RWPE1 (cell line): Measurements from ENCODE around the gene CALCR.

Experiments used
- CTCF ChIA-PET: fragments of 350-600 bp; sonication (Branson Sonifier 250); formaldehyde crosslinking; extraction: SDS; loops from one replicate; lab custom pipeline; 2021; lab: Yijun Ruan, JAX
- POLR2A ChIA-PET: fragments of 400-600 bp; formaldehyde crosslinking; extraction: SDS; loops from one replicate; lab custom pipeline; 2020; ENCODE audit warnings: antibody characterized with exemption; ENCODE audit not compliant: low non-redundant PET; lab: Yijun Ruan, JAX
- DNase-seq: peaks from one replicate; pipeline ENCODE4 v3.0.0; 2012; ENCODE audit warnings: low spot score
- H3K27ac ChIP-seq: fragments of 450-650 bp; 2 replicates; pipeline ENCODE4 v1.5.1; 2017
- CTCF ChIP-seq: fragments of 450-650 bp; conservative IDR thresholded peaks from 2 replicates; pipeline ENCODE4 v1.5.1; 2017; ENCODE audit warnings: low read depth, mild to moderate bottlenecking

Gene CALCR

GRCh38 chr7:93578762-93579161 lies 4.2 kb upstream of the CALCR start:
- POLR2A ChIA-PET = no interaction called here
- no peak for DNase-seq
- CTCF ChIA-PET = interaction anchor here (0.6 to 0.8 kb wide), 2 partner anchors 314 to 1922 kb away, joined by 4 to 5 read pairs; no protein-coding TSS in a partner anchor
- no peak for TF ChIP-seq CTCF
- H3K27ac ChIP-seq = no peak overlapping the region

GRCh38 chr7:93575555-93576399 lies 1.3 kb upstream of the CALCR start:
- ChIA-PET CTCF (no interaction called here), POLR2A (no interaction called here)
- no peak for TF ChIP-seq CTCF
- no peak for DNase-seq
- no peak overlapping the region for H3K27ac ChIP-seq

GRCh38 chr7:93574269-93574645 lies 267 bp downstream of the CALCR start:
- POLR2A ChIA-PET = no interaction called here
- no peak overlapping the region for H3K27ac ChIP-seq
- CTCF ChIA-PET = no interaction called here
- DNase-seq = no peak
- no peak for TF ChIP-seq CTCF

- no peak for DNase-seq
- H3K27ac ChIP-seq = no peak overlapping the region
- CTCF ChIA-PET = no interaction called here
- no peak for TF ChIP-seq CTCF
- POLR2A ChIA-PET = no interaction called here
These were observed 5.3 kb downstream of the CALCR start for GRCh38 chr7:93569189-93569588.

GRCh38 chr7:93566876-93567275 lies 7.6 kb downstream of the CALCR start:
- ChIA-PET POLR2A (no interaction called here), CTCF (no interaction called here)
- H3K27ac ChIP-seq = no peak overlapping the region
- no peak for DNase-seq
- no peak for TF ChIP-seq CTCF

GRCh38 chr7:93563584-93563983 lies 10.9 kb downstream of the CALCR start:
- ChIA-PET POLR2A (no interaction called here), CTCF (interaction anchor here (0.6 to 0.7 kb wide), 2 partner anchors 85 to 260 kb away, joined by 3 to 4 read pairs; no protein-coding TSS in a partner anchor)
- TF ChIP-seq CTCF = no peak
- DNase-seq = no peak
- no peak overlapping the region for H3K27ac ChIP-seq
